ENCODE measurements around the gene DMAP1.
A peak's percentile ranks its signal among the peaks of the same experiment; 100 is the strongest.

The DMAP1 gene

GRCh38 chr1:44267438-44267837 lies 54.2 kb downstream of the DMAP1 start (continued):
- TF ChIP-seq KLF17 (tag by site-specific recombination; IDR thresholded peaks at IDR 0.05): peak; percentile 98
- no peak for TF ChIP-seq KLF9 (tag by site-specific recombination; IDR thresholded peaks at IDR 0.05; ENCODE audit: low read depth)
- TF ChIP-seq FEZF1 (tag by site-specific recombination; IDR thresholded peaks at IDR 0.05): peak; percentile 94
- TF ChIP-seq ZSCAN30 (tag by site-specific recombination; IDR thresholded peaks at IDR 0.05): peak; percentile 97
- no peak for TF ChIP-seq ZNF146 (tag by site-specific recombination; IDR thresholded peaks at IDR 0.05)
- TF ChIP-seq HOXA7 (CRISPR knock-in tag; IDR thresholded peaks at IDR 0.05; ENCODE audit: borderline replicate concordance): no peak
- TF ChIP-seq ZNF18 (tag by site-specific recombination; IDR thresholded peaks at IDR 0.05): peak; percentile 95
- no peak for TF ChIP-seq ZFP3 (tag by site-specific recombination; IDR thresholded peaks at IDR 0.05; ENCODE audit: low read depth)
- TF ChIP-seq ZNF530 (tag by site-specific recombination; IDR thresholded peaks at IDR 0.05; ENCODE audit: low read depth): no peak
- TF ChIP-seq ZNF174 (tag by site-specific recombination; IDR thresholded peaks at IDR 0.05): no peak
- no peak for TF ChIP-seq HOXD13 (CRISPR knock-in tag; IDR thresholded peaks at IDR 0.05; ENCODE audit: borderline replicate concordance)
- TF ChIP-seq, protein P1, sequence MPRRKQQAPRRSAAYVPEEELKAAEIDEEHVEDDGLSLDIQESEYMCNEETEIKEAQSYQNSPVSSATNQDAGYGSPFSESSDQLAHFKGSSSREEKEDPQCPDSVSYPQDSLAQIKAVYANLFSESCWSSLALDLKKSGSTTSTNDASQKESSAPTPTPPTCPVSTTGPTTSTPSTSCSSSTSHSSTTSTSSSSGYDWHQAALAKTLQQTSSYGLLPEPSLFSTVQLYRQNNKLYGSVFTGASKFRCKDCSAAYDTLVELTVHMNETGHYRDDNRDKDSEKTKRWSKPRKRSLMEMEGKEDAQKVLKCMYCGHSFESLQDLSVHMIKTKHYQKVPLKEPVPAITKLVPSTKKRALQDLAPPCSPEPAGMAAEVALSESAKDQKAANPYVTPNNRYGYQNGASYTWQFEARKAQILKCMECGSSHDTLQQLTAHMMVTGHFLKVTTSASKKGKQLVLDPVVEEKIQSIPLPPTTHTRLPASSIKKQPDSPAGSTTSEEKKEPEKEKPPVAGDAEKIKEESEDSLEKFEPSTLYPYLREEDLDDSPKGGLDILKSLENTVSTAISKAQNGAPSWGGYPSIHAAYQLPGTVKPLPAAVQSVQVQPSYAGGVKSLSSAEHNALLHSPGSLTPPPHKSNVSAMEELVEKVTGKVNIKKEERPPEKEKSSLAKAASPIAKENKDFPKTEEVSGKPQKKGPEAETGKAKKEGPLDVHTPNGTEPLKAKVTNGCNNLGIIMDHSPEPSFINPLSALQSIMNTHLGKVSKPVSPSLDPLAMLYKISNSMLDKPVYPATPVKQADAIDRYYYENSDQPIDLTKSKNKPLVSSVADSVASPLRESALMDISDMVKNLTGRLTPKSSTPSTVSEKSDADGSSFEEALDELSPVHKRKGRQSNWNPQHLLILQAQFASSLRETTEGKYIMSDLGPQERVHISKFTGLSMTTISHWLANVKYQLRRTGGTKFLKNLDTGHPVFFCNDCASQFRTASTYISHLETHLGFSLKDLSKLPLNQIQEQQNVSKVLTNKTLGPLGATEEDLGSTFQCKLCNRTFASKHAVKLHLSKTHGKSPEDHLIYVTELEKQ (tag by site-specific recombination; IDR thresholded peaks at IDR 0.05; ENCODE audit: borderline replicate concordance): no peak
- TF ChIP-seq, protein P2, sequence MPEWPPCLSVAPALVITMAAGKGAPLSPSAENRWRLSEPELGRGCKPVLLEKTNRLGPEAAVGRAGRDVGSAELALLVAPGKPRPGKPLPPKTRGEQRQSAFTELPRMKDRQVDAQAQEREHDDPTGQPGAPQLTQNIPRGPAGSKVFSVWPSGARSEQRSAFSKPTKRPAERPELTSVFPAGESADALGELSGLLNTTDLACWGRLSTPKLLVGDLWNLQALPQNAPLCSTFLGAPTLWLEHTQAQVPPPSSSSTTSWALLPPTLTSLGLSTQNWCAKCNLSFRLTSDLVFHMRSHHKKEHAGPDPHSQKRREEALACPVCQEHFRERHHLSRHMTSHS (tag by site-specific recombination; IDR thresholded peaks at IDR 0.05): no peak
- peak; percentile 57 for TF ChIP-seq ZBTB17 (tag by site-specific recombination; IDR thresholded peaks at IDR 0.05)
- peak; percentile 74; the same call in 1 of the 2 replicates for TF ChIP-seq ZNF121 (tag by site-specific recombination; IDR thresholded peaks at IDR 0.05)
- peak; percentile 39; the same call in 1 of the 2 replicates for TF ChIP-seq KLF16 (tag by site-specific recombination; IDR thresholded peaks at IDR 0.05)
- TF ChIP-seq ZNF610 (tag by site-specific recombination; IDR thresholded peaks at IDR 0.05; ENCODE audit: borderline replicate concordance): peak; percentile 91
- peak; percentile 87 for TF ChIP-seq ZNF423 (tag by site-specific recombination; IDR thresholded peaks at IDR 0.05)
- TF ChIP-seq ZNF596 (tag by site-specific recombination; IDR thresholded peaks at IDR 0.05): peak; percentile 49; the same call in 1 of the 2 replicates
- peak; percentile 89 for TF ChIP-seq ZNF335 (tag by site-specific recombination; conservative IDR thresholded peaks at IDR 0.05)
- TF ChIP-seq ZNF350 (tag by site-specific recombination; IDR thresholded peaks at IDR 0.05): no peak
- peak; percentile 93 for TF ChIP-seq PRDM6 (tag by site-specific recombination; IDR thresholded peaks at IDR 0.05)
- TF ChIP-seq OSR2 (tag by site-specific recombination; IDR thresholded peaks at IDR 0.05): peak; percentile 95

All from HEK293 (cell line).